ENCODE results near the gene GPRC5D. TPM values are rescaled to one million over a fixed set of nuclear protein-coding genes. Genes with fewer than 3 reads are reported as not detected.
A peak's percentile ranks its signal among the peaks of the same experiment; 100 is the strongest.

The GPRC5D gene
- total and polyA plus RNA-seq, 9 donors: 0.22 to 0.37 TPM; not detected in 7

DNA sequence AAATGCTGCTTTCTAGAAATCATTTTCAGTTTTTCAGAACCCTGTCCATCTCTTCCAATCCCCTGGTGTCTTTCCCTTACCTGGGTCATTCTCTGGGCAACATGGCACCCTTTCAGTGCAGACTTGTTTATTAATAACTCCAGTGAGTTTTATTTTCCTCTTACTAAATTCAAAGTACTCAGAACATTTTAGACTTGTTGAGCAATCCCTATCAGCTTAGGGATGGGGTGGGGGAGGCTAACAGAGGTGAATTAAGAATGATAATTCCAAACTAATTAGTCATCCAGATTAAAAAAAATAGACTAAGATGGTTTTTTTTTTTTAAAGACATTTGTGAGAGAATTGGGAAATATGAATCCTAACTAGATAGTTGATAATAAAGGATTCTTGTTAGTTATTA, 49.9 kb downstream of the GPRC5D start:
- H3K4me1 ChIP-seq (ENCODE audit: insufficient read depth): peaks cover 18% of the 10 kb centered on the region

DNA sequence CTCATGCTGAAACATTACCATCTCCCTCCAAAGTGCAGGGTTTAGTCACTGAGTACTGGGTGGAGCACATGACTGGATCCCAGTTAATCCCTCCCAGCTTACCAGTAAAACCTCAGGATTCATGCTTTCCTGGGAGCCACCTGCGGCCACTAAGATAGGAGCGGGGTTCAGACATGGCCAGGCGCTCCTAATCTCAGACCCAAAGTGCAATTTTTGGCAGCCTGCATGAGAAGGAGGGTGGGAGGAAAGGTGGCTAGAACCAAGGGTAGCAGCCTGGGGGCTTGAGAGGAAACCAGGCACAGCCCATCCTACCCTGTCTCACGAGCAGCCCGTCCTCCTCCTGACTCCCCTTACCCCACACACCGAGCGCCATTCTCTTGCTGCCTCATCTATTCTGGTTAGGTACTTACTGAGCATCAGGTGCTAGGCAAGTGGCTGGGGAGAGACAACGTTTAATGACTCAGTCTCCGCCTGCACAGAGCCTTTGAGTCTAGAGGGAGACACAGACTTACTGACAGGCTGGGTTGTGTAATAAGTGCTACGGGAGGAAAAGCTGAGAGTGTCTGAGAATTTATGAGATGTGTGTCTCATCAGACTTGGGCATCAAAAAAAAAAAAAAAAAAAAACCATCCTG, 50.7 kb downstream of the GPRC5D start:
- H3K27ac ChIP-seq: peak overlapping the region; percentile 54 to 81
- no peak overlapping the region for H3K4me3 ChIP-seq
- no peaks in the 10 kb centered on the region for H3K36me3 ChIP-seq
- TF ChIP-seq POLR2A (IDR thresholded peaks at IDR 0.05): peak; percentile 63
- TF ChIP-seq, protein P1, sequence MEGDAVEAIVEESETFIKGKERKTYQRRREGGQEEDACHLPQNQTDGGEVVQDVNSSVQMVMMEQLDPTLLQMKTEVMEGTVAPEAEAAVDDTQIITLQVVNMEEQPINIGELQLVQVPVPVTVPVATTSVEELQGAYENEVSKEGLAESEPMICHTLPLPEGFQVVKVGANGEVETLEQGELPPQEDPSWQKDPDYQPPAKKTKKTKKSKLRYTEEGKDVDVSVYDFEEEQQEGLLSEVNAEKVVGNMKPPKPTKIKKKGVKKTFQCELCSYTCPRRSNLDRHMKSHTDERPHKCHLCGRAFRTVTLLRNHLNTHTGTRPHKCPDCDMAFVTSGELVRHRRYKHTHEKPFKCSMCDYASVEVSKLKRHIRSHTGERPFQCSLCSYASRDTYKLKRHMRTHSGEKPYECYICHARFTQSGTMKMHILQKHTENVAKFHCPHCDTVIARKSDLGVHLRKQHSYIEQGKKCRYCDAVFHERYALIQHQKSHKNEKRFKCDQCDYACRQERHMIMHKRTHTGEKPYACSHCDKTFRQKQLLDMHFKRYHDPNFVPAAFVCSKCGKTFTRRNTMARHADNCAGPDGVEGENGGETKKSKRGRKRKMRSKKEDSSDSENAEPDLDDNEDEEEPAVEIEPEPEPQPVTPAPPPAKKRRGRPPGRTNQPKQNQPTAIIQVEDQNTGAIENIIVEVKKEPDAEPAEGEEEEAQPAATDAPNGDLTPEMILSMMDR (IDR thresholded peaks at IDR 0.05): no peak
- TF ChIP-seq EP300 (IDR thresholded peaks at IDR 0.05): peak; percentile 7
- 48 to 66% (median 61%) methylated on average over 10 of the region's 10 CpGs for WGBS, 3 donors
- intact Hi-C loops (cut with DNase I): no loop called here
- no peaks in the 10 kb centered on the region for H3K27me3 ChIP-seq
- H3K9me3 ChIP-seq: no peaks in the 10 kb centered on the region
- H3K4me1 ChIP-seq (ENCODE audit: insufficient read depth): peaks cover 21% of the 10 kb centered on the region
- DNase-seq: peak in 4 of 5 donors; percentile 56 to 84 (median 66)

More for the DNA sequence above, 49.9 kb downstream of the GPRC5D start:
- H3K27me3 ChIP-seq: no peaks in the 10 kb centered on the region
- intact Hi-C loops (cut with DNase I): no loop called here
- peak overlapping the region; percentile 71 to 81 for H3K27ac ChIP-seq
- no peak overlapping the region for H3K4me3 ChIP-seq
- H3K9me3 ChIP-seq: no peaks in the 10 kb centered on the region
- peak in 2 of 5 donors; percentile 51 to 75 for DNase-seq
- TF ChIP-seq EP300 (IDR thresholded peaks at IDR 0.05): no peak
- TF ChIP-seq, protein P1 (IDR thresholded peaks at IDR 0.05): peak in 1 of 3 donors; percentile 2
- no peaks in the 10 kb centered on the region for H3K36me3 ChIP-seq

DNA sequence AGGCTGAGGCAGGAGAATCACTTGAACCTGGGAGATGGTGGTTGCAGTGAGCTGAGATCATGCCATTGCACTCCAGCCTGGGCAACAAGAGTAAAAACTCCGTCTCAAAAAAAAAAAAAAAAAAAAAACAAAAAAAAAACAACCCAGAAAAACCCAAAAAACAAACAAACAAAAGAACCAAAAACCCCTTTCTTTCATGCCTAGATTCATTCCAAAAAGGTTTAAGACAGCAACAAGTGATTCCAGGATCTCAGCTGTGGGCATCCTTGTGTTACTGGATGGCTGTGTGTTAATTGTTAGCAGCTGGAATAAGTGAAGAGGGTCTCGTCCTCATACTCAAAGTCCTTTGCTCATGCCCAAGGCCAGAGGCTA, 51.2 kb downstream of the GPRC5D start:
- 46 to 59% (median 58%) methylated on average over 2 of the region's 2 CpGs for WGBS, 3 donors

DNA sequence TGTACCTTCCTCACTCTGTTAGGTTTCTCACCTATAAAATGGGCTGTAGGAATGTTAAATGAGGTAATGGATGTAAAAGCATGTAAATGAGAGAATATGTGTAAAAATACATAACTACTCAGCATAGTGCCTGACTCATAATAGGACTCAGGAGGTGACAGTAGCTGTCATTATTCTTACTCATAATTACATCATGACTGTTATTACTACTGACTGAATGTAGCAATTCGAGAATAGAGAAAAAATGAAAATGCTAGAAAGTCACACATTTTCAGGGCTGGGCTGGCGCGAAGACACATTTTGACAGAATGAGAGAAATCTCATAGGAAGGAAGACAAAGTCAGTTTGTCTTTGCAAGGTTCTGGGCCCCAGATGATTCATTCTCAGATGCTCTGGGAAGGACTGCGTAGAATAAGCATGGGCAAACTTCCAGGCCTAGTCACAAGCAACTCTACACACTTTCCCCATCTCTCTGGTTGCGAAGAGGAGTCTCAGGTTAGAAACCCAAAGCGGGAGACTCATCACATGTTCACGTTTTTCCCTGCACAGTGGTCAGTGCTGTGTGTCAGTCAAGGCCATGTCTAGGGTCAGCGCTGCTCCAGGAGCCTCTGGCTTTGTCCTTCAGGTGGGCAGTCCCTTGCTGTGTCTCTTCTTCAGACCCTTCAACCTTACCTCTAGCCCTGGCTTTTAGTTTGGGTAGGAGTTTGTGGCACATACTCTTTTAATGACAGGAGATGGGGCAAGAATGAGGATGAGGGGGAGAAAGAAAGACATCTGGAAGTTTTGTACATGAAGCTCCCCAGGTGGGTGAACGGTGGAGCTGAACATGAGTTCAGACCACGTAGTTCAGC, 52.2 kb downstream of the GPRC5D start:
- peak in 4 of 5 donors; percentile 44 to 78 (median 62) for DNase-seq
- intact Hi-C loops (cut with DNase I): loop anchor here in 2 of 4 donors (10.0 kb wide), 1 partner anchor 175 kb away; no protein-coding TSS in a partner anchor
- peaks cover 21% of the 10 kb centered on the region for H3K4me1 ChIP-seq (ENCODE audit: insufficient read depth)
- no peak overlapping the region for H3K4me3 ChIP-seq
- TF ChIP-seq EP300 (IDR thresholded peaks at IDR 0.05): no peak
- TF ChIP-seq, protein P1 (IDR thresholded peaks at IDR 0.05): no peak
- no peak for TF ChIP-seq POLR2A (IDR thresholded peaks at IDR 0.05)
- no peaks in the 10 kb centered on the region for H3K9me3 ChIP-seq
- 61 to 70% (median 69%) methylated on average over 10 of the region's 10 CpGs for WGBS, 3 donors
- no peaks in the 10 kb centered on the region for H3K27me3 ChIP-seq
- no peaks in the 10 kb centered on the region for H3K36me3 ChIP-seq
- H3K27ac ChIP-seq: peak overlapping the region; percentile 81

More for the DNA sequence above, 51.2 kb downstream of the GPRC5D start:
- intact Hi-C loops (cut with DNase I): no loop called here
- no peaks in the 10 kb centered on the region for H3K27me3 ChIP-seq
- H3K9me3 ChIP-seq: no peaks in the 10 kb centered on the region
- no peak for TF ChIP-seq POLR2A (IDR thresholded peaks at IDR 0.05)
- no peak for TF ChIP-seq EP300 (IDR thresholded peaks at IDR 0.05)
- TF ChIP-seq, protein P1 (IDR thresholded peaks at IDR 0.05): no peak
- peaks cover 21% of the 10 kb centered on the region for H3K4me1 ChIP-seq (ENCODE audit: insufficient read depth)
- H3K4me3 ChIP-seq: no peak overlapping the region
- H3K36me3 ChIP-seq: no peaks in the 10 kb centered on the region
- peak overlapping the region; percentile 81 for H3K27ac ChIP-seq
- no peak for DNase-seq

Measured in ovary (tissue), 9 donors.